Esophagus squamous epithelium (tissue), 4 donors: ENCODE data around the gene ACOT9.
"Not testable (repeated sequence)": the region's sequence is repeated elsewhere in the genome, so short reads cannot be mapped to it uniquely, and the experiment has no call there.

Experiments
- CTCF ChIP-seq, 6 experiments: fragments of 450-650 bp in 4 of 6; fragments of 200-600 bp in 2 of 6; sonication (generic) in 2 of 6; IDR thresholded peaks; one replicate each; pipeline ENCODE4 v1.5.1; 2016 to 2019; ENCODE audit warnings: antibody characterized with exemption in 6 of 6, mild to moderate bottlenecking in 4 of 6, moderate library complexity in 4 of 6
- POLR2A ChIP-seq, 4 donors: fragments of 450-650 bp; IDR thresholded peaks; one replicate each; pipeline ENCODE4 v1.6.1; 2017; ENCODE audit warnings: antibody characterized with exemption in 4 of 4, mild to moderate bottlenecking in 4 of 4, moderate library complexity in 3 of 4

- TF ChIP-seq CTCF, POLR2A (IDR thresholded peaks at IDR 0.05): not testable (repeated sequence)
Measured at GRCh38 chrX:23660083-23660765, 82.9 kb downstream of the ACOT9 start.
